K562 (cell line): ENCODE measurements around the gene PCNX3. TPM values are rescaled to one million over a fixed set of nuclear protein-coding genes. Genes with fewer than 3 reads are reported as not detected.
A peak's percentile ranks its signal among the peaks of the same experiment; 100 is the strongest.

Source experiments
- BCLAF1 ChIP-seq, 2 experiments: fragments of 450-650 bp in 1 of 2; IDR thresholded peaks; 2 replicates each; pipeline ENCODE4 v1.6.1; 2011 to 2017; ENCODE audit warnings: low read depth in 2 of 2, antibody characterized with exemption in 1 of 2, borderline replicate concordance in 1 of 2, low read length in 1 of 2, mild to moderate bottlenecking in 1 of 2, mixed read lengths in 1 of 2; ENCODE audit not compliant: control insufficient read depth in 1 of 2
- BRD9 ChIP-seq: fragments of 450-650 bp; IDR thresholded peaks from 2 replicates; pipeline ENCODE4 v1.6.1; 2018; ENCODE audit warnings: low read depth; ENCODE audit not compliant: partially characterized antibody
- CTCF ChIP-seq, 3 experiments: IDR thresholded peaks in 2 of 3; conservative IDR thresholded peaks in 1 of 3; 2 replicates each; pipeline ENCODE4 v1.5.1; 2011 to 2012; ENCODE audit warnings: low read length in 3 of 3, mild to moderate bottlenecking in 3 of 3, control low read depth in 2 of 3, improper control_type of control experiment in 1 of 3, inconsistent platforms in 1 of 3, low read depth in 1 of 3, mixed read lengths in 1 of 3, moderate library complexity in 1 of 3; ENCODE audit not compliant: insufficient read depth in 2 of 3
- FOXJ2 ChIP-seq: fragments of 200-800 bp; sonication (Bioruptor generic); IDR thresholded peaks from 2 replicates; pipeline ENCODE4 v1.6.1; 2016; ENCODE audit warnings: missing genetic modification characterization, missing compliant biosample characterization
- FOXK2 ChIP-seq, 2 experiments: fragments of 450-650 bp; IDR thresholded peaks in 1 of 2; conservative IDR thresholded peaks in 1 of 2; 2 replicates each; pipeline ENCODE4 v1.6.1; 2016; ENCODE audit warnings: low read depth in 2 of 2, mild to moderate bottlenecking in 1 of 2
- HOXB6 ChIP-seq: fragments of 250-450 bp; sonication (Bioruptor Pico); IDR thresholded peaks from 2 replicates; pipeline ENCODE4 v1.5.1; 2022; ENCODE audit warnings: mild to moderate bottlenecking, borderline replicate concordance
- ID3 ChIP-seq, 2 experiments: fragments of 250-450 bp in 1 of 2; fragments of 450-650 bp in 1 of 2; sonication (Bioruptor Pico) in 1 of 2; IDR thresholded peaks; 2 replicates each; pipeline versions ENCODE4 v1.6.1 to v1.8.0; 2016 to 2021; ENCODE audit warnings: mild to moderate bottlenecking in 2 of 2, moderate library complexity in 2 of 2, missing compliant biosample characterization in 1 of 2, missing genetic modification characterization in 1 of 2
- MEIS2 ChIP-seq: fragments of 450-650 bp; IDR thresholded peaks from 2 replicates; pipeline ENCODE4 v1.6.1; 2014; ENCODE audit warnings: mild to moderate bottlenecking; ENCODE audit not compliant: partially characterized antibody
- MTA3 ChIP-seq: fragments of 450-650 bp; formaldehyde crosslinking; IDR thresholded peaks from 2 replicates; pipeline ENCODE4 v1.6.1; 2017; ENCODE audit warnings: mild to moderate bottlenecking, borderline replicate concordance
- NR4A1 ChIP-seq, 2 experiments: fragments of 250-450 bp in 1 of 2; fragments of 450-650 bp in 1 of 2; sonication (Bioruptor Pico) in 1 of 2; IDR thresholded peaks; 2 replicates each; pipeline versions ENCODE4 v1.4.0 to v1.6.1; 2016 to 2020; ENCODE audit warnings: mild to moderate bottlenecking in 2 of 2, missing compliant biosample characterization in 1 of 2, missing genetic modification characterization in 1 of 2, moderate library complexity in 1 of 2
- PKNOX1 ChIP-seq: fragments of 450-650 bp; IDR thresholded peaks from 2 replicates; pipeline ENCODE4 v1.6.1; 2016
- RCOR1 ChIP-seq, 2 experiments: IDR thresholded peaks; 2 replicates each; pipeline ENCODE4 v1.6.1; 2012; ENCODE audit warnings: low read depth in 2 of 2, low read length in 2 of 2, borderline replicate concordance in 1 of 2, improper control_type of control experiment in 1 of 2
- TCF3 ChIP-seq: sonication (generic); formaldehyde crosslinking; IDR thresholded peaks from 2 replicates; pipeline ENCODE4 v1.4.0; 2020; ENCODE audit warnings: mild to moderate bottlenecking, missing genetic modification reagents
- TRIM28 ChIP-seq: fragments of 450-650 bp; IDR thresholded peaks from 2 replicates; pipeline ENCODE4 v1.6.1; 2017
- ZKSCAN8 ChIP-seq: fragments of 200-800 bp; sonication (Bioruptor generic); IDR thresholded peaks from 2 replicates; pipeline ENCODE4 v1.6.1; 2016; ENCODE audit warnings: missing genetic modification characterization, missing compliant biosample characterization
- ZNF263 ChIP-seq: sonication (generic); formaldehyde crosslinking; IDR thresholded peaks from 2 replicates; pipeline ENCODE4 v1.8.0; 2022; ENCODE audit warnings: mild to moderate bottlenecking, missing genetic modification reagents, borderline replicate concordance
- ZNF589 ChIP-seq: fragments of 200-800 bp; sonication (Bioruptor generic); IDR thresholded peaks from 2 replicates; pipeline ENCODE4 v1.6.1; 2016; ENCODE audit warnings: low read depth, missing genetic modification characterization, missing compliant biosample characterization
- polyA plus RNA-seq, 8 experiments: library from polyadenylated mRNA; depleted of rRNA in 4 of 8; stranded (reverse) in 5 of 8; unstranded in 3 of 8; fragments of >200 nt; fragmentation: Nextera tagmentation in 2 of 8; fragmentation: Illumina TruSeq in 1 of 8; extraction: Ambion mirVana in 2 of 8; extraction: Trizol in 1 of 8; gene quantifications; 2 replicates each; pipeline versions ENCODE4 v1.2.1 to v1.2.3, GENCODE V29; 2011 to 2014; ENCODE audit warnings: inconsistent platforms in 1 of 8, missing spikeins in 1 of 8
- total RNA-seq, 7 experiments: library from RNA; depleted of rRNA in 6 of 7; stranded (reverse); fragments of >200 nt in 6 of 7; fragmentation: Illumina TruSeq in 2 of 7; extraction: Trizol in 2 of 7; gene quantifications; 2 replicates each; pipeline versions ENCODE4 v1.2.1 to v1.2.3, GENCODE V29; 2011 to 2021; ENCODE audit warnings: low replicate concordance in 1 of 7

The PCNX3 gene
- total and polyA plus RNA-seq, 9 of the 15 experiments (the other 6 are each of a cell fraction or from before 2014, with no cell fraction given): 0.11 to 47.8 (median 12.8) TPM

- no peak for TF ChIP-seq ID3 (CRISPR knock-in tag; IDR thresholded peaks at IDR 0.05)
- TF ChIP-seq ID3 (tag; IDR thresholded peaks at IDR 0.05): peak; percentile 77; the same call in 1 of the 2 replicates
- TF ChIP-seq CTCF (IDR thresholded peaks at IDR 0.05 in 2 of 3, conservative IDR thresholded peaks at IDR 0.05 in 1 of 3; ENCODE audit: insufficient read depth in 2 of 3, low read depth in 1 of 3, low read length in 3 of 3): 0 out of 6 replicates have a peak, but pooled peaks of 2 of the 3 experiments have one; percentile 6
- 0 out of 2 replicates have a peak, but pooled peaks have one; percentile 79 for TF ChIP-seq ZKSCAN8 (CRISPR knock-in tag)
- peak; percentile 97 for TF ChIP-seq TCF3 (CRISPR knock-in tag)
- no peak for TF ChIP-seq MEIS2
- TF ChIP-seq MTA3: 0 out of 2 replicates have a peak, but pooled peaks have one; percentile 35
- peak; percentile 33; the same call in 1 of the 2 replicates for TF ChIP-seq PKNOX1
- TF ChIP-seq FOXJ2 (tag): peak; percentile 21; the same call in 1 of the 2 replicates
- 0 out of 2 replicates have a peak, but pooled peaks have one; percentile 59 for TF ChIP-seq ZNF263
- peak; percentile 60; the same call in 1 of the 2 replicates for TF ChIP-seq TRIM28
- TF ChIP-seq FOXK2 (conservative IDR thresholded peaks at IDR 0.05 in 1 of 2, IDR thresholded peaks at IDR 0.05 in 1 of 2; ENCODE audit: low read depth in 2 of 2): peak; percentile 48 to 58; a peak in 2 of 4 replicates
- peak; percentile 97 for TF ChIP-seq ZNF589 (CRISPR knock-in tag)
- TF ChIP-seq BCLAF1 (IDR thresholded peaks at IDR 0.05; ENCODE audit: borderline replicate concordance in 1 of 2, control insufficient read depth in 1 of 2, low read depth in 2 of 2, low read length in 1 of 2): 0 out of 4 replicates have a peak, but pooled peaks of 1 of the 2 experiments have one; percentile 39
- TF ChIP-seq HOXB6 (CRISPR knock-in tag): no peak
- peak; percentile 61 for TF ChIP-seq BRD9
- TF ChIP-seq RCOR1 (IDR thresholded peaks at IDR 0.05; ENCODE audit: borderline replicate concordance in 1 of 2, low read depth in 2 of 2, low read length in 2 of 2): peak; percentile 64 to 89; a peak in 3 of 4 replicates
- no peak for TF ChIP-seq NR4A1 (CRISPR knock-in tag; IDR thresholded peaks at IDR 0.05)
- TF ChIP-seq NR4A1 (tag; IDR thresholded peaks at IDR 0.05): peak; percentile 63; the same call in 1 of the 2 replicates
Measured at GRCh38 chr11:65574811-65575567, 40.6 kb upstream of the PCNX3 start (continued).
